Testis (tissue), 5 donors: ENCODE data around the gene MRTO4. TPM values are rescaled to one million over a fixed set of nuclear protein-coding genes. Genes with fewer than 3 reads are reported as not detected.

ENCODE experiments used
- DNase-seq: peaks from one replicate; pipeline ENCODE4 v3.0.0-alpha.2; 2019
- H3K27ac ChIP-seq, 2 donors: fragments of 200-600 bp; sonication (generic); one replicate each; pipeline ENCODE4 v1.5.1; 2019
- H3K27me3 ChIP-seq: fragments of 200-600 bp; sonication (generic); one replicate; pipeline ENCODE4 v1.5.1; 2019
- H3K36me3 ChIP-seq: fragments of 200-600 bp; sonication (generic); one replicate; pipeline ENCODE4 v1.5.1; 2017; ENCODE audit warnings: low read depth; ENCODE audit errors: missing control alignments
- H3K4me1 ChIP-seq: fragments of 200-600 bp; sonication (generic); one replicate; pipeline ENCODE4 v1.5.1; 2019
- H3K4me3 ChIP-seq, 2 donors: fragments of 200-600 bp; sonication (generic); one replicate each; pipeline ENCODE4 v1.5.1; 2017 to 2019
- H3K9me3 ChIP-seq: fragments of 200-600 bp; sonication (generic); one replicate; pipeline ENCODE4 v1.5.1; 2017
- CTCF ChIP-seq, 3 experiments: fragments of 450-650 bp in 2 of 3; fragments of 200-600 bp in 1 of 3; sonication (generic) in 1 of 3; IDR thresholded peaks; one replicate each; pipeline ENCODE4 v1.5.1; 2016 to 2019; ENCODE audit warnings: antibody characterized with exemption in 3 of 3, mild to moderate bottlenecking in 2 of 3, moderate library complexity in 1 of 3
- POLR2A ChIP-seq: fragments of 450-650 bp; IDR thresholded peaks from one replicate; pipeline ENCODE4 v1.6.1; 2017; ENCODE audit warnings: antibody characterized with exemption, mild to moderate bottlenecking, moderate library complexity
- WGBS, 2 donors: methylation state at CpG; one replicate each; pipeline ENCODE4 v1.1.5; 2018; 5-methylcytosine and 5-hydroxymethylcytosine counted together
- intact Hi-C: fragments of 100-400 bp; cut with DNase I; formaldehyde crosslinking; loops from one replicate; pipeline ENCODE4 v1.15.1; 2023; ENCODE audit warnings: low total_unique reads
- long read RNA-seq, 2 donors: transcript quantifications; one replicate each; lab custom pipeline, GENCODE V29; 2026
- polyA plus RNA-seq: library from polyadenylated mRNA; stranded (reverse); fragments of 350-450 nt; fragmentation: Illumina TruSeq; extraction: RNeasy Lipid Tissue Mini Kit (QIAGEN cat#74804); gene quantifications from one replicate; pipeline ENCODE4 v1.2.3, GENCODE V29; 2014; ENCODE audit warnings: low read depth, low replicate concordance; ENCODE audit not compliant: insufficient read depth
- total RNA-seq, 2 donors: library from RNA; depleted of rRNA; stranded (reverse); fragments of >200 nt; gene quantifications; one replicate each; pipeline ENCODE4 v1.2.3, GENCODE V29; 2016

The MRTO4 gene
- total RNA-seq (10 to 100 TPM; 25.8 to 36.9 TPM), polyA plus RNA-seq (46.4 TPM)
- long read RNA-seq, donor 1, transcript MRTO4-201 (8 exons, 2,315 nt), result major isoform, 8 of 8 reads
- long read RNA-seq, donor 1, partial matches to known transcripts, result 0 of 8 reads
- long read RNA-seq, donor 1, other reads (novel, unspliced or antisense), result 0 of 8 reads
- long read RNA-seq, donor 2, transcript MRTO4-201 (8 exons, 2,315 nt), result major isoform, 6 of 6 reads
- long read RNA-seq, donor 2, partial matches to known transcripts, result 0 of 6 reads
- long read RNA-seq, donor 2, other reads (novel, unspliced or antisense), result 0 of 6 reads

- TF ChIP-seq POLR2A, result no peak
- TF ChIP-seq CTCF (IDR thresholded peaks at IDR 0.05), result peak in 1 of 3 experiments; percentile 47
- Histone ChIP-seq H3K9me3 (no peaks in the 10 kb centered on the region), H3K27ac (peak within 1 kb of the TSS; percentile 94 to 98), H3K4me1 (peaks cover 25% of the 10 kb centered on the region), H3K27me3 (no peaks in the 10 kb centered on the region), H3K36me3 (no peaks in the 10 kb centered on the region), H3K4me3 (peak within 1 kb of the TSS; percentile 83 to 87)
- intact Hi-C loops, result no loop called here
- WGBS, 2 donors, result 0 to 1% methylated on average over 46 to 81 of the region's 81 CpGs
- DNase-seq, result peak; percentile 92
Observed at GRCh38 chr1:19251305-19252196, at the start of gene MRTO4, which contains the start of gene EMC1. Gene MRTO4 (plus strand): TSS chr1:19251805. CDS start chr1:19251836, 31 bp downstream. Gene EMC1 (minus strand): TSS chr1:19251524. CDS start chr1:19251509, 15 bp downstream.

GRCh38 chr1:19202396-19202795, 49.2 kb upstream of the MRTO4 start:
- peaks cover 40% of the 10 kb centered on the region for H3K4me1 ChIP-seq
- peak overlapping the region; percentile 34 to 73 for H3K27ac ChIP-seq

GRCh38 chr1:19203440-19203839, 48.2 kb upstream of the MRTO4 start:
- WGBS, 2 donors, result 54 to 70% methylated on average over 2 of the region's 2 CpGs
- TF ChIP-seq CTCF (IDR thresholded peaks at IDR 0.05) (no peak), POLR2A (no peak)
- DNase-seq, result no peak
- Histone ChIP-seq H3K4me3 (no peak overlapping the region), H3K36me3 (no peaks in the 10 kb centered on the region), H3K27ac (no peak overlapping the region), H3K4me1 (peaks cover 45% of the 10 kb centered on the region), H3K27me3 (no peaks in the 10 kb centered on the region), H3K9me3 (no peaks in the 10 kb centered on the region)
- intact Hi-C loops, result no loop called here

More at GRCh38 chr1:19202396-19202795, 49.2 kb upstream of the MRTO4 start:
- no peak for TF ChIP-seq CTCF (IDR thresholded peaks at IDR 0.05)
- TF ChIP-seq POLR2A, result no peak
- no peaks in the 10 kb centered on the region for H3K27me3 ChIP-seq
- no peaks in the 10 kb centered on the region for H3K36me3 ChIP-seq
- 62 to 63% methylated on average over 3 of the region's 3 CpGs for WGBS, 2 donors
- H3K9me3 ChIP-seq, result no peaks in the 10 kb centered on the region
- DNase-seq, result no peak
- no peak overlapping the region for H3K4me3 ChIP-seq
- intact Hi-C loops, result no loop called here

GRCh38 chr1:19204446-19205266, 46.9 kb upstream of the MRTO4 start:
- intact Hi-C loops, result no loop called here
- Histone ChIP-seq H3K36me3 (no peaks in the 10 kb centered on the region), H3K27ac (peak overlapping the region in 1 of 2 donors; percentile 43), H3K27me3 (no peaks in the 10 kb centered on the region), H3K9me3 (no peaks in the 10 kb centered on the region), H3K4me3 (no peak overlapping the region), H3K4me1 (peaks cover 49% of the 10 kb centered on the region)
- TF ChIP-seq CTCF (IDR thresholded peaks at IDR 0.05) (no peak), POLR2A (no peak)
- DNase-seq, result no peak
- WGBS, 2 donors, result 66 to 71% methylated on average over 6 of the region's 6 CpGs
